OCI-M1 (cell line): ENCODE results near the gene TBC1D1.

Source experiments
- DNase-seq: peaks from one replicate; lab custom pipeline; 2025; lab: John Stamatoyannopoulos, UW

The TBC1D1 gene

GRCh38 chr4:37890801-37891259 is at the start of gene TBC1D1:
Gene TBC1D1, plus strand, starts transcription at chr4:37891084. Its CDS starts 11,012 bp downstream, at chr4:37902096.
- DNase-seq, result peak; percentile 17

- no peak for DNase-seq
These were observed 46.7 kb upstream of the TBC1D1 start for GRCh38 chr4:37844204-37844603.

GRCh38 chr4:37845201-37845600 is 45.7 kb upstream of the TBC1D1 start:
- DNase-seq, result no peak

- DNase-seq, result no peak
These were observed 43.5 kb upstream of the TBC1D1 start for GRCh38 chr4:37847311-37847884.

GRCh38 chr4:37852376-37852775 is 38.5 kb upstream of the TBC1D1 start:
- no peak for DNase-seq

- DNase-seq, result no peak
These were observed 32.8 kb upstream of the TBC1D1 start for GRCh38 chr4:37858112-37858511.

GRCh38 chr4:37858872-37859271 is 32.0 kb upstream of the TBC1D1 start:
- DNase-seq, result no peak

GRCh38 chr4:37860266-37860665 is 30.6 kb upstream of the TBC1D1 start:
- DNase-seq, result no peak

- no peak for DNase-seq
These were observed 27.9 kb upstream of the TBC1D1 start for GRCh38 chr4:37862961-37863360.

- no peak for DNase-seq
These were observed 26.1 kb upstream of the TBC1D1 start for GRCh38 chr4:37864786-37865185.

- DNase-seq, result no peak
These were observed 25.4 kb upstream of the TBC1D1 start for GRCh38 chr4:37865450-37865849.

GRCh38 chr4:37867102-37867501 is 23.8 kb upstream of the TBC1D1 start:
- no peak for DNase-seq

GRCh38 chr4:37868238-37868637 is 22.6 kb upstream of the TBC1D1 start:
- no peak for DNase-seq

- DNase-seq, result peak; percentile 32
These were observed 18.4 kb upstream of the TBC1D1 start for GRCh38 chr4:37872310-37872988.

GRCh38 chr4:37873386-37873785 is 17.5 kb upstream of the TBC1D1 start:
- no peak for DNase-seq

- no peak for DNase-seq
These were observed 14.7 kb upstream of the TBC1D1 start for GRCh38 chr4:37876156-37876555.

GRCh38 chr4:37879365-37879764 is 11.5 kb upstream of the TBC1D1 start:
- DNase-seq, result peak; percentile 9

- DNase-seq, result no peak
These were observed 9.1 kb upstream of the TBC1D1 start for GRCh38 chr4:37881811-37882210.

GRCh38 chr4:37882665-37883296 is 8.1 kb upstream of the TBC1D1 start:
- peak; percentile 23 for DNase-seq

GRCh38 chr4:37884855-37885487 is 5.9 kb upstream of the TBC1D1 start:
- no peak for DNase-seq

GRCh38 chr4:37885496-37885895 is 5.4 kb upstream of the TBC1D1 start:
- peak; percentile 66 for DNase-seq

- DNase-seq, result no peak
These were observed 759 bp upstream of the TBC1D1 start for GRCh38 chr4:37889849-37890800.
